NCI-H460 (cell line): ENCODE measurements around the gene SENP1. TPM values are rescaled to one million over a fixed set of nuclear protein-coding genes. Genes with fewer than 3 reads are reported as not detected.
"Not testable (repeated sequence)": the region's sequence is repeated elsewhere in the genome, so short reads cannot be mapped to it uniquely, and the experiment has no call there.

ENCODE experiments used
- DNase-seq: peaks from one replicate; pipeline ENCODE4 v3.0.0-alpha.2; 2016; ENCODE audit warnings: low read depth; ENCODE audit errors: extremely low read depth
- polyA plus RNA-seq: library from polyadenylated mRNA; depleted of rRNA; stranded (reverse); fragments of >200 nt; gene quantifications from 2 replicates; pipeline ENCODE4 v1.2.3, GENCODE V29; 2014; cell fraction: nucleus; rRNA removed
- total RNA-seq: library from RNA; depleted of rRNA; stranded (reverse); fragments of >200 nt; shearing (Covaris generic); gene quantifications from 2 replicates; pipeline ENCODE4 v1.2.3, GENCODE V29; 2014; rRNA removed

Gene SENP1
- total RNA-seq: 27.3 and 30.2 TPM in 2 replicates
- polyA plus RNA-seq: 15.9 and 24.7 TPM in 2 replicates

- DNase-seq: peak; percentile 76
These were observed at the start of gene SENP1 for GRCh38 chr12:48105867-48106680. Gene SENP1 (minus strand): TSS chr12:48106079. CDS start chr12:48101472, 4,607 bp downstream.

GRCh38 chr12:48151103-48151771, 45.4 kb upstream of the SENP1 start:
- no peak for DNase-seq

GRCh38 chr12:48145981-48146380, 40.1 kb upstream of the SENP1 start:
- DNase-seq: no peak

- no peak for DNase-seq
These were observed 38.0 kb upstream of the SENP1 start for GRCh38 chr12:48143898-48144297.

GRCh38 chr12:48142818-48143674, 37.2 kb upstream of the SENP1 start:
- no peak for DNase-seq

GRCh38 chr12:48135027-48135426, 29.1 kb upstream of the SENP1 start:
- no peak for DNase-seq

- no peak for DNase-seq
These were observed 26.9 kb upstream of the SENP1 start for GRCh38 chr12:48132826-48133225.

GRCh38 chr12:48131517-48131916, 25.6 kb upstream of the SENP1 start:
- DNase-seq: no peak

GRCh38 chr12:48129376-48129775, 23.5 kb upstream of the SENP1 start:
- DNase-seq: no peak

- no peak for DNase-seq
These were observed 22.9 kb upstream of the SENP1 start for GRCh38 chr12:48128800-48129199.

- no peak for DNase-seq
These were observed 21.2 kb upstream of the SENP1 start for GRCh38 chr12:48126953-48127630.

GRCh38 chr12:48125985-48126384, 20.1 kb upstream of the SENP1 start:
- no peak for DNase-seq

GRCh38 chr12:48125542-48125941, 19.7 kb upstream of the SENP1 start:
- DNase-seq: not testable (repeated sequence)

GRCh38 chr12:48123169-48123568, 17.3 kb upstream of the SENP1 start:
- DNase-seq: no peak

GRCh38 chr12:48122065-48122834, 16.4 kb upstream of the SENP1 start:
- no peak for DNase-seq

- DNase-seq: no peak
These were observed 15.6 kb upstream of the SENP1 start for GRCh38 chr12:48121522-48121921.

GRCh38 chr12:48119834-48120195, 13.9 kb upstream of the SENP1 start:
- no peak for DNase-seq

GRCh38 chr12:48119078-48119833, 13.4 kb upstream of the SENP1 start, which contains the start of gene PFKM:
Gene PFKM (plus strand): TSS chr12:48119364. CDS start chr12:48122775, 3,411 bp downstream.
- DNase-seq: peak; percentile 92
